HepG2 (cell line): ENCODE results near the gene DDX46. TPM values are rescaled to one million over a fixed set of nuclear protein-coding genes. Genes with fewer than 3 reads are reported as not detected.

Source experiments
- CENPT ChIP-seq: sonication (generic); formaldehyde crosslinking; IDR thresholded peaks from 2 replicates; pipeline ENCODE4 v1.8.0; 2022; ENCODE audit warnings: low read depth, mild to moderate bottlenecking, moderate library complexity, missing genetic modification reagents
- FOXK2 ChIP-seq: fragments of 450-650 bp; IDR thresholded peaks from 2 replicates; pipeline ENCODE4 v1.6.1; 2016
- HNRNPLL ChIP-seq: fragments of 200-400 bp; formaldehyde crosslinking; IDR thresholded peaks from 2 replicates; pipeline ENCODE4 v1.6.1; 2017; ENCODE audit warnings: mild to moderate bottlenecking, low read depth, low read length; ENCODE audit not compliant: poor library complexity, severe bottlenecking
- HNRNPUL1 ChIP-seq: fragments of 200-400 bp; formaldehyde crosslinking; IDR thresholded peaks from 2 replicates; pipeline ENCODE4 v1.6.1; 2017; ENCODE audit warnings: low read depth, mild to moderate bottlenecking, low read length, moderate library complexity
- MLLT10 ChIP-seq: sonication (generic); formaldehyde crosslinking; IDR thresholded peaks from 2 replicates; pipeline ENCODE4 v1.4.0; 2020; ENCODE audit warnings: missing genetic modification reagents
- SMARCE1 ChIP-seq: fragments of 450-650 bp; IDR thresholded peaks from 2 replicates; pipeline ENCODE4 v1.6.1; 2017; ENCODE audit warnings: borderline replicate concordance
- SOX13 ChIP-seq, 3 experiments: fragments of 450-650 bp in 1 of 3; sonication (generic) in 1 of 3; formaldehyde crosslinking in 1 of 3; IDR thresholded peaks in 2 of 3; conservative IDR thresholded peaks in 1 of 3; 2 replicates each; pipeline versions ENCODE4 v1.5.0 to v1.6.1; 2016 to 2020; ENCODE audit warnings: antibody characterized with exemption in 1 of 3, mild to moderate bottlenecking in 1 of 3, missing compliant biosample characterization in 1 of 3, missing genetic modification reagents in 1 of 3, moderate library complexity in 1 of 3
- STAG1 ChIP-seq: sonication (generic); formaldehyde crosslinking; IDR thresholded peaks from 2 replicates; pipeline ENCODE4 v1.4.0; 2020; ENCODE audit warnings: missing genetic modification reagents
- ZBTB21 ChIP-seq: sonication (generic); formaldehyde crosslinking; IDR thresholded peaks from 2 replicates; pipeline ENCODE4 v1.4.0; 2020; ENCODE audit warnings: missing genetic modification reagents
- ZNF354B ChIP-seq: sonication (generic); formaldehyde crosslinking; IDR thresholded peaks from 2 replicates; pipeline ENCODE4 v1.8.0; 2022; ENCODE audit warnings: mild to moderate bottlenecking, missing genetic modification reagents
- ZNF460 ChIP-seq: sonication (generic); formaldehyde crosslinking; IDR thresholded peaks from 2 replicates; pipeline ENCODE4 v1.5.1; 2020; ENCODE audit warnings: missing genetic modification reagents, mild to moderate bottlenecking, borderline replicate concordance
- ZNF644 ChIP-seq: IDR thresholded peaks from 2 replicates; pipeline ENCODE4 v1.6.1; 2016; ENCODE audit warnings: low read depth
- ZNF672 ChIP-seq: sonication (generic); formaldehyde crosslinking; IDR thresholded peaks from 2 replicates; pipeline ENCODE4 v1.8.1; 2022; ENCODE audit warnings: missing genetic modification reagents
- polyA plus RNA-seq, 8 experiments: library from polyadenylated mRNA; depleted of rRNA in 3 of 8; stranded (reverse) in 7 of 8; unstranded in 1 of 8; fragments of >200 nt; fragmentation: Illumina TruSeq in 4 of 8; extraction: Trizol in 4 of 8; gene quantifications; 2 replicates each; pipeline versions ENCODE4 v1.2.1 to v1.2.3, GENCODE V29; 2011 to 2016; ENCODE audit warnings: low read depth in 4 of 8, missing spikeins in 1 of 8, mixed read lengths in 1 of 8; ENCODE audit not compliant: insufficient read depth in 1 of 8
- total RNA-seq, 5 experiments: library from RNA; depleted of rRNA; stranded (reverse); fragments of >200 nt; fragmentation: Illumina TruSeq; extraction: Trizol; gene quantifications; 2 replicates each; pipeline ENCODE4 v1.2.3, GENCODE V29; 2016; ENCODE audit warnings: low read depth in 1 of 5
- TF ChIP-seq, protein P1 (sequence below): sonication (generic); formaldehyde crosslinking; IDR thresholded peaks from 2 replicates; pipeline ENCODE4 v1.5.0; 2020; ENCODE audit warnings: mild to moderate bottlenecking, missing genetic modification reagents
- TF ChIP-seq, protein P2 (sequence below): sonication (generic); formaldehyde crosslinking; IDR thresholded peaks from 2 replicates; pipeline ENCODE4 v1.5.0; 2020; ENCODE audit warnings: missing genetic modification reagents
- TF ChIP-seq, protein P3 (sequence below): sonication (generic); formaldehyde crosslinking; IDR thresholded peaks from 2 replicates; pipeline ENCODE4 v1.9.0; 2021; ENCODE audit warnings: mild to moderate bottlenecking, missing genetic modification reagents
- TF ChIP-seq, protein P4 (sequence below): sonication (generic); formaldehyde crosslinking; IDR thresholded peaks from 2 replicates; pipeline ENCODE4 v1.8.0; 2022; ENCODE audit warnings: mild to moderate bottlenecking, missing genetic modification reagents, moderate library complexity

The DDX46 gene
- total and polyA plus RNA-seq, 2 of the 13 experiments (the other 11 are each of a cell fraction or from before 2014, with no cell fraction given) = 27.3 to 59.3 TPM

DNA sequence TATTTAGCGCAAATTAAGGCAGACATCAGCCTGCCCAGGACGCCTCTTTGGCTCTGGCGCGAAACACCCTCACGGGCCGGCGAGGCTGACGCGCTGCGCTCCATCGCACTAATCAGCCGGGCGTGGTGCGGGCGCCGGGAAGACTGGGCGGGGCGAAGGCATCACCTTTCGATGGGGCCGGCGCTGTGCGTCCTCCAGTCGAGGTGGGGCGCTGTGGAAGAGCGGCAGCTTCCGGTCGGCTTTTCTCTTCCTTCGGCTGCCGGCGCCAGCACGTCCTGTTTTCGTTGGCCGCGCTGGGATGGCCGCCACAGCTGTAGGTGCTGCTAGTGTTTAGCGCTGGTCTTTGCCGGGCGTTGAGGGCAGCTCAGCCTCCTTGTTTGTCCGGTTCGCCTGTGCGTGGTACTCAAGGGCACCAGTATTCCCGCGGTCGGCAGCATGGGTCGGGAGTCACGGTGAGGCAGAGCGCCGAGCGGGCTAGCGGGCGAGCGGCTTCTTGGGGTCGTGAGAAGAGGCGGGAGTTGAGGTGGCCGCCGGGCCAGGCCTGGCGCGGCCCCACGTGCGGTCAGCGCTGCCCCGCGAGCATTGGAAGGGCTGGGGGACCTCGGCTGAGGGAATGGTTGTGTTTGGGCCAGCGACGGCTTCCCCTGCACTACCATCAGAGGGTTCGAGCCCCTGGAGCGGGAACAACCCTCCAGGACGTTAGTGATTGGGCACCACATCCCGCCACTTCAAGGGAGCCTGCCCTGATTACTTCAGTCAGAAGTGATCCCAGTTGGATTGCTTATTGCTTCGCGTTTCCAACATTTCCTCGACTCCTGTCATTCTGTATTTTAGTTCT lies at the start of gene DDX46 (continued):
- TF ChIP-seq, protein P1, sequence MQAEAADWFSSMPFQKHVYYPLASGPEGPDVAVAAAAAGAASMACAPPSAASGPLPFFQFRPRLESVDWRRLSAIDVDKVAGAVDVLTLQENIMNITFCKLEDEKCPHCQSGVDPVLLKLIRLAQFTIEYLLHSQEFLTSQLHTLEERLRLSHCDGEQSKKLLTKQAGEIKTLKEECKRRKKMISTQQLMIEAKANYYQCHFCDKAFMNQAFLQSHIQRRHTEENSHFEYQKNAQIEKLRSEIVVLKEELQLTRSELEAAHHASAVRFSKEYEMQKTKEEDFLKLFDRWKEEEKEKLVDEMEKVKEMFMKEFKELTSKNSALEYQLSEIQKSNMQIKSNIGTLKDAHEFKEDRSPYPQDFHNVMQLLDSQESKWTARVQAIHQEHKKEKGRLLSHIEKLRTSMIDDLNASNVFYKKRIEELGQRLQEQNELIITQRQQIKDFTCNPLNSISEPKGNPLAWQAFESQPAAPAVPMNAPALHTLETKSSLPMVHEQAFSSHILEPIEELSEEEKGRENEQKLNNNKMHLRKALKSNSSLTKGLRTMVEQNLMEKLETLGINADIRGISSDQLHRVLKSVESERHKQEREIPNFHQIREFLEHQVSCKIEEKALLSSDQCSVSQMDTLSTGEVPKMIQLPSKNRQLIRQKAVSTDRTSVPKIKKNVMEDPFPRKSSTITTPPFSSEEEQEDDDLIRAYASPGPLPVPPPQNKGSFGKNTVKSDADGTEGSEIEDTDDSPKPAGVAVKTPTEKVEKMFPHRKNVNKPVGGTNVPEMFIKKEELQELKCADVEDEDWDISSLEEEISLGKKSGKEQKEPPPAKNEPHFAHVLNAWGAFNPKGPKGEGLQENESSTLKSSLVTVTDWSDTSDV (CRISPR knock-in tag) = peak; percentile 93; the same call in 1 of the 2 replicates
- TF ChIP-seq SMARCE1 (no peak), CENPT (CRISPR knock-in tag) (peak; percentile 85), ZNF354B (peak; percentile 94), SOX13 (IDR thresholded peaks at IDR 0.05) (no peak), SOX13 (CRISPR knock-in tag; conservative IDR thresholded peaks at IDR 0.05 in 1 of 2, IDR thresholded peaks at IDR 0.05 in 1 of 2) (peak in 1 of 2 experiments; percentile 46; a peak in 1 of 4 replicates), MLLT10 (no peak), HNRNPUL1 (peak; percentile 71), ZNF672 (CRISPR knock-in tag) (no peak; the same call in 1 of the 2 replicates), ZBTB21 (CRISPR knock-in tag) (no peak; the same call in 1 of the 2 replicates), ZNF644 (CRISPR knock-in tag) (peak; percentile 40; the same call in 1 of the 2 replicates), FOXK2 (peak; percentile 56; the same call in 1 of the 2 replicates), HNRNPLL (peak; percentile 76), ZNF460 (CRISPR knock-in tag) (peak; percentile 58; the same call in 1 of the 2 replicates), STAG1 (CRISPR knock-in tag) (peak; percentile 33)
- TF ChIP-seq, protein P2, sequence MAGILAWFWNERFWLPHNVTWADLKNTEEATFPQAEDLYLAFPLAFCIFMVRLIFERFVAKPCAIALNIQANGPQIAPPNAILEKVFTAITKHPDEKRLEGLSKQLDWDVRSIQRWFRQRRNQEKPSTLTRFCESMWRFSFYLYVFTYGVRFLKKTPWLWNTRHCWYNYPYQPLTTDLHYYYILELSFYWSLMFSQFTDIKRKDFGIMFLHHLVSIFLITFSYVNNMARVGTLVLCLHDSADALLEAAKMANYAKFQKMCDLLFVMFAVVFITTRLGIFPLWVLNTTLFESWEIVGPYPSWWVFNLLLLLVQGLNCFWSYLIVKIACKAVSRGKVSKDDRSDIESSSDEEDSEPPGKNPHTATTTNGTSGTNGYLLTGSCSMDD (CRISPR knock-in tag) = peak; percentile 69; the same call in 1 of the 2 replicates
- TF ChIP-seq, protein P3, sequence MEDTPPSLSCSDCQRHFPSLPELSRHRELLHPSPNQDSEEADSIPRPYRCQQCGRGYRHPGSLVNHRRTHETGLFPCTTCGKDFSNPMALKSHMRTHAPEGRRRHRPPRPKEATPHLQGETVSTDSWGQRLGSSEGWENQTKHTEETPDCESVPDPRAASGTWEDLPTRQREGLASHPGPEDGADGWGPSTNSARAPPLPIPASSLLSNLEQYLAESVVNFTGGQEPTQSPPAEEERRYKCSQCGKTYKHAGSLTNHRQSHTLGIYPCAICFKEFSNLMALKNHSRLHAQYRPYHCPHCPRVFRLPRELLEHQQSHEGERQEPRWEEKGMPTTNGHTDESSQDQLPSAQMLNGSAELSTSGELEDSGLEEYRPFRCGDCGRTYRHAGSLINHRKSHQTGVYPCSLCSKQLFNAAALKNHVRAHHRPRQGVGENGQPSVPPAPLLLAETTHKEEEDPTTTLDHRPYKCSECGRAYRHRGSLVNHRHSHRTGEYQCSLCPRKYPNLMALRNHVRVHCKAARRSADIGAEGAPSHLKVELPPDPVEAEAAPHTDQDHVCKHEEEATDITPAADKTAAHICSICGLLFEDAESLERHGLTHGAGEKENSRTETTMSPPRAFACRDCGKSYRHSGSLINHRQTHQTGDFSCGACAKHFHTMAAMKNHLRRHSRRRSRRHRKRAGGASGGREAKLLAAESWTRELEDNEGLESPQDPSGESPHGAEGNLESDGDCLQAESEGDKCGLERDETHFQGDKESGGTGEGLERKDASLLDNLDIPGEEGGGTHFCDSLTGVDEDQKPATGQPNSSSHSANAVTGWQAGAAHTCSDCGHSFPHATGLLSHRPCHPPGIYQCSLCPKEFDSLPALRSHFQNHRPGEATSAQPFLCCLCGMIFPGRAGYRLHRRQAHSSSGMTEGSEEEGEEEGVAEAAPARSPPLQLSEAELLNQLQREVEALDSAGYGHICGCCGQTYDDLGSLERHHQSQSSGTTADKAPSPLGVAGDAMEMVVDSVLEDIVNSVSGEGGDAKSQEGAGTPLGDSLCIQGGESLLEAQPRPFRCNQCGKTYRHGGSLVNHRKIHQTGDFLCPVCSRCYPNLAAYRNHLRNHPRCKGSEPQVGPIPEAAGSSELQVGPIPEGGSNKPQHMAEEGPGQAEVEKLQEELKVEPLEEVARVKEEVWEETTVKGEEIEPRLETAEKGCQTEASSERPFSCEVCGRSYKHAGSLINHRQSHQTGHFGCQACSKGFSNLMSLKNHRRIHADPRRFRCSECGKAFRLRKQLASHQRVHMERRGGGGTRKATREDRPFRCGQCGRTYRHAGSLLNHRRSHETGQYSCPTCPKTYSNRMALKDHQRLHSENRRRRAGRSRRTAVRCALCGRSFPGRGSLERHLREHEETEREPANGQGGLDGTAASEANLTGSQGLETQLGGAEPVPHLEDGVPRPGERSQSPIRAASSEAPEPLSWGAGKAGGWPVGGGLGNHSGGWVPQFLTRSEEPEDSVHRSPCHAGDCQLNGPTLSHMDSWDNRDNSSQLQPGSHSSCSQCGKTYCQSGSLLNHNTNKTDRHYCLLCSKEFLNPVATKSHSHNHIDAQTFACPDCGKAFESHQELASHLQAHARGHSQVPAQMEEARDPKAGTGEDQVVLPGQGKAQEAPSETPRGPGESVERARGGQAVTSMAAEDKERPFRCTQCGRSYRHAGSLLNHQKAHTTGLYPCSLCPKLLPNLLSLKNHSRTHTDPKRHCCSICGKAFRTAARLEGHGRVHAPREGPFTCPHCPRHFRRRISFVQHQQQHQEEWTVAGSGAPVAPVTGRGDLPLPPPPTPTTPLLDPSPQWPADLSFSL (CRISPR knock-in tag) = no peak
- TF ChIP-seq, protein P4, sequence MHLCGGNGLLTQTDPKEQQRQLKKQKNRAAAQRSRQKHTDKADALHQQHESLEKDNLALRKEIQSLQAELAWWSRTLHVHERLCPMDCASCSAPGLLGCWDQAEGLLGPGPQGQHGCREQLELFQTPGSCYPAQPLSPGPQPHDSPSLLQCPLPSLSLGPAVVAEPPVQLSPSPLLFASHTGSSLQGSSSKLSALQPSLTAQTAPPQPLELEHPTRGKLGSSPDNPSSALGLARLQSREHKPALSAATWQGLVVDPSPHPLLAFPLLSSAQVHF (CRISPR knock-in tag) = peak; percentile 93
